Activated CD8-positive, alpha-beta T cell treated with anti-CD3 and anti-CD28 coated beads, Interleukin-2, amount 10 ng/mL, durations not matched to agents 7 days and 5 days (primary cell): Measurements from ENCODE around the gene NGFR. TPM values are rescaled to one million over a fixed set of nuclear protein-coding genes. Genes with fewer than 3 reads are reported as not detected.
"Not testable (repeated sequence)": the region's sequence is repeated elsewhere in the genome, so short reads cannot be mapped to it uniquely, and the experiment has no call there.

Experiments used
- ATAC-seq: fragments of 150-1000 bp; cut with Tn5 transposase; one replicate; pipeline ENCODE4 v1.10.0; 2021; ENCODE audit warnings: moderate library complexity
- CTCF ChIA-PET: fragments of 350-600 bp; sonication (Branson Sonifier 250); formaldehyde crosslinking; loops from one replicate; lab custom pipeline; 2021; ENCODE audit warnings: antibody characterized with exemption; lab: Charles Lee
- POLR2A ChIA-PET: fragments of 350-600 bp; sonication (Branson Sonifier 250); formaldehyde crosslinking; loops from one replicate; lab custom pipeline; 2021; ENCODE audit warnings: antibody characterized with exemption; lab: Charles Lee
- DNase-seq: peaks from one replicate; pipeline ENCODE4 v3.0.0-alpha.2; 2020
- H3K27ac Mint-ChIP-seq: one replicate; pipeline ENCODE4 v1.8.0; 2021; ENCODE audit warnings: mild to moderate bottlenecking, mixed read lengths
- H3K27me3 Mint-ChIP-seq: one replicate; pipeline ENCODE4 v1.8.0; 2021; ENCODE audit warnings: low read depth, mixed read lengths
- H3K36me3 Mint-ChIP-seq: one replicate; pipeline ENCODE4 v1.8.0; 2021; ENCODE audit warnings: low read depth, mixed read lengths
- H3K4me1 Mint-ChIP-seq: one replicate; pipeline ENCODE4 v1.8.0; 2021; ENCODE audit warnings: low read depth, mixed read lengths
- H3K4me3 Mint-ChIP-seq: one replicate; pipeline ENCODE4 v1.8.0; 2021; ENCODE audit warnings: mild to moderate bottlenecking, mixed read lengths
- H3K9me3 Mint-ChIP-seq: one replicate; pipeline ENCODE4 v1.8.0; 2022; ENCODE audit warnings: mixed read lengths; ENCODE audit not compliant: insufficient read depth
- total RNA-seq, 2 experiments: library from RNA; stranded (reverse); gene quantifications; one replicate each; pipeline ENCODE4 v1.2.3, GENCODE V29; 2021

NGFR gene
- total RNA-seq, 2 experiments from 2014 or later, result 0.11 TPM; not detected in 1

DNA sequence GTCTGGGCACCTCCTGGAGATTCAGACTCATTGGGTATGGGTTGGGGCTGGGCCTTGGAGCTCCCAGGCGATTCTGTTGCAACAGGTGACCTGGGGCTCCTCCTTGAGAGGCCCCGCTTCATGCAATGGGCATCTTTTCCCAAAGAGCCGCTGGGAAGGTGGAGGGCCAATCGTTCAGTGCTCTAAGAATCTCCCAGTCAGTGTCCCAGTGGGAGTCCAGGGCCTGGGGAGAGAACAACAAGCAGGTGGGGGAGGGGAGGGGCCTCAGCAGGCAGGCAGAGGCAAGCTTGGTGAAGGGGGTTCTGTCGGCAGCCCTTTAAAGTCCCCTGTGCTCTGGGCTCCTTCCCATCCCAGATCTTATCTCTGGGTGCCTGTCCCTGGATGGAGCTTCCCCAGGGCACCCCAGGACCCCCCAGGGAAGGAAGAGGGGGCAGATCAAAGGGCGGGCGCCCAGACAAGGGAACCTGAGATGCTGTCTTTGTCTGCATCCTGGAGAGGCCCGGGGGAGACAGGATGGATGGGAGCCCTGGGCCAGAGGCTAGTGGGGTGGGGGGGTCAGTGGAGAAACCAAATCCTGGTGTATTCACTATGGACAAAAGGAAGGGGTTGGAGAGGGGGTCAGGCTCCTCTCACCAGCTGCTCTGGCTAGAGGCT, 50.0 kb downstream of the NGFR start:
- Mint-ChIP-seq H3K9me3 (peaks cover 4% of the 10 kb centered on the region), H3K4me3 (no peak overlapping the region), H3K4me1 (peaks cover 1% of the 10 kb centered on the region), H3K36me3 (no peaks in the 10 kb centered on the region), H3K27me3 (peaks cover 8% of the 10 kb centered on the region), H3K27ac (no peak overlapping the region)
- CTCF ChIA-PET, result interaction anchor here (2.3 kb wide), 1 partner anchor 11 kb away, joined by 6 read pairs; no protein-coding TSS in a partner anchor
- POLR2A ChIA-PET, result no interaction called here
- no peak for DNase-seq
- no peak for ATAC-seq

DNA sequence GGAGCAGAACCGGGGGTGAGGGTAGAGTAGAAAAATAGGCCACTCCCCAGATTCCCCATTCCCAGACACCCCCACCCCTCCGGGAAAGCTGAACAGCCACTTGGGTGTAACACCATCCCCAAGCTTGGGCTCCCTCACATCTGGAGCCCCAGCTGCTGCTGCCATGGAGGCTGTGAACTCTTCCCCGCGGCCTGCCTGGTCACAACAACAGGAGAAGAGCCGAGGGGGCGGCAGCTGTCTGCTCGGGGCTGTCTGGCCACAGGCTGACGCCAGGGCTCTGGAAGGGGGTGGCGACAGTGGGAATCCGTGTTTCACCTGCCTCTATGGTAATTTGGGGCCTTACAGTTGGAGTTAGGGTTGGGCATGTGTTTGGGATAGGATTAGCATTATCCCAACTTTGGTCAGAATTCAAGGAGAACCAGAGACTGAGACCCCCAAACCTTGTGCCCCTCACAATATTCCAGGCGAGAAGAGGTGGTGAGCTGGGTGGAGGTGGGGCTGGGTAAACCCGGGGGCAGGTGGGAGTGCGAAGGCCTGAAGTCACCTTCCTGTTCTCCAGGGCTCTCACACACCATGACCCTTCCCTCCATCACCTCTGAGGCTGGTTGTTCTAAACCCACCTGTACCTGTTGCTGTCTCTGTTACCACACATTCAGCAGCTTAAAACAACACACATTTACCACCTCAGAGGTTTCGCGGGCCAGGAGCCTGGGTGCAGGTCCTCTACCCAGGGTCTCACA, 50.9 kb downstream of the NGFR start:
- Mint-ChIP-seq H3K36me3 (no peaks in the 10 kb centered on the region), H3K4me1 (peaks cover 1% of the 10 kb centered on the region), H3K27me3 (peaks cover 6% of the 10 kb centered on the region), H3K4me3 (no peak overlapping the region), H3K9me3 (peaks cover 4% of the 10 kb centered on the region), H3K27ac (no peak overlapping the region)
- ChIA-PET CTCF (interaction anchor here (2.3 kb wide), 1 partner anchor 10 kb away, joined by 6 read pairs; no protein-coding TSS in a partner anchor), POLR2A (no interaction called here)
- ATAC-seq (no peak), DNase-seq (no peak)

DNA sequence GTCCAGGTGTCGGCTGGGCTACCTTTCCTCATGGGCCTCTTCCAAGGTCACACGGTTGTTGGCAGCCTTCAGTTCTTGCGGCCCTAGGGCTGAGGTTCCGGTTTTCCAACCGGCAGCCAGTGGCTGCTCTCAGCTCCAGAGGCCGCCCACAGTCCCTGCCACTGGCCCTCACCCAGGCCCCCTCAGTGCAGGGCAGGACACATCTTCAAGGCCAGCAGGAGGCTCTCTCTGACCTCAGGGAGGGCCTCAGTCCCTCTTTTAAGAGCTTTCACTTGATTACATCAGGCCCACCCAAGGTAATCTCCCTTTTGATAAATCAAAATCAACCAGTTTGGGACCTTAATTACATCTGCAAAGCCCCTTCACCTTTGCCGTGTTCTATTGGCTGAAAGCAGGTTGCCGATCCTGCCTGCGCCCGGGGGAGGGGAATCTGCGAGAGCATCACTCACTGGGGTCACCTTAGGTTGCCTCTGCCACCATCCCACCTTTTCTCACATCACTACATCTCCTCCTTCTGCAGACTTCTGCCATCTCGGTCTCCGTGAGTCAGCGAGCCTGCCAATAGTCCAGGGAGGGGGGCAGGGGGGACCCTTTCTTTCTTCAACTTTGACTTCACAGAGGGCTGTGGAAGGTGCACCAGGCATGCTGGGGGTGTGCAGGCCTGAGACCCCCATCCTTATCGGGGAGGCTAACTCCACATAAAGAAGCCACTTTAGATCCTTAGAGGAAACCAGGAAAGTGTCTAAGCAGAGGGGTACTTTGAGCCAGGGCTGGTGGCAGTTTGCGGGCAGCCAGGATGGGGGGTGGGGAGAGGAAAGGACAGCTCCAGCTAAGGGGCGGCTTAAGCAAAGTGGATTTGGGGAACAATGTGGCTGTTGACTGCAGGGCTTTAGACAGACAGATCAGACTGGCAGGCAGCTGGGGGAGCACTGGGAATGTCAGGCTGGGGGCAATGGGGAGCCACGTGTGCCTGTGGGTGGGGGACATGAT, 51.7 kb downstream of the NGFR start:
- CTCF ChIA-PET, result interaction anchor here (0.6 to 2.3 kb wide), 2 partner anchors 9 to 11 kb away, joined by 3 to 6 read pairs; no protein-coding TSS in a partner anchor
- Mint-ChIP-seq H3K27ac (no peak overlapping the region), H3K36me3 (no peaks in the 10 kb centered on the region)

DNA sequence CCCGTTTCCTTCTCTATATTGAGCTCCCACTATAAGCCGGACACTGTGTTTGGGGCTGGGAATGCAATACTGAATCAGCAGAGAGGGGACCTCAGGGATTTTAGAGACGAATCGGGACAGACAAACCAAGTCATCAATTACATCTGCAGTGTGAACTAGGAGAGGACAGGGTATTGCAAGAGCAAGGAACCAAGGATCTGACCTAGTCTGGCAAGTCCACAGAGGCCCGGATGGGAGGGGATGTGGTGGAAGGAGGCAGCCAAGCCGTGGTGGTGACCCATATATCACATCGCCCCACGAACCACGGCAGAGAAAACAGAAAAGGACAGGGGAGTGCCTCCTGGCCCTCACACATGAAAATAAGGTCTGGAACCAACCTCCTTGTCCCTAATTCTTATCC, 52.5 kb downstream of the NGFR start:
- DNase-seq (no peak), ATAC-seq (no peak)
- peaks cover 2% of the 10 kb centered on the region for H3K27me3 Mint-ChIP-seq
- H3K36me3 Mint-ChIP-seq, result no peaks in the 10 kb centered on the region
- POLR2A ChIA-PET, result no interaction called here
- H3K9me3 Mint-ChIP-seq, result peaks cover 4% of the 10 kb centered on the region
- CTCF ChIA-PET, result interaction anchor here (0.6 kb wide), 1 partner anchor 10 kb away, joined by 3 read pairs; no protein-coding TSS in a partner anchor
- H3K27ac Mint-ChIP-seq, result no peak overlapping the region
- no peak overlapping the region for H3K4me3 Mint-ChIP-seq
- H3K4me1 Mint-ChIP-seq, result peaks cover 1% of the 10 kb centered on the region

More for the DNA sequence above, 51.7 kb downstream of the NGFR start:
- ATAC-seq (no peak), DNase-seq (no peak)
- H3K4me3 Mint-ChIP-seq, result no peak overlapping the region
- H3K9me3 Mint-ChIP-seq, result peaks cover 4% of the 10 kb centered on the region
- POLR2A ChIA-PET, result no interaction called here
- peaks cover 1% of the 10 kb centered on the region for H3K4me1 Mint-ChIP-seq
- peaks cover 5% of the 10 kb centered on the region for H3K27me3 Mint-ChIP-seq

DNA sequence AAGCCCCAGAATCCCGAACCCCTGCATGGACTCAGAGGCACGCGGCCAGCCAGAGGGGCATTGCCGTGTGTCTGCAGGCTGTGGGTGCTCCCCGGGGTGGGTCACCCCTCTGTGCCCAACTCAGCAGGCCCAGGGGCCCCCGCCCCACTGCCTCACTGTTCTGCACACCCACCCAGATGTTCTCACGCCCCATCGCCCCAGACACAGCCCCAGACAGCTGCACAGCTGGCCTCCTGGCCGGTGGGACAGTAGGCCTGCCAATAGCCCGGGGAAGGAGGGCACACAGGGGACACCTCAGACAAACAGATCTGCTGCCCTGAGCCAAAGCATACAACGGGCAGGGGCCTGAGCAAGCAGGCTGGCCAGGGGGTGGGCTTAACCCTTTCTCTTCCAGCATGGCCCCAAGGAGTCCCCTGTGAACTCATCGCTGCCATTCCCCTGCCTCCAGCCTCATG, 53.0 kb downstream of the NGFR start:
- Mint-ChIP-seq H3K9me3 (peaks cover 4% of the 10 kb centered on the region), H3K27ac (no peak overlapping the region), H3K4me1 (peaks cover 1% of the 10 kb centered on the region), H3K4me3 (no peak overlapping the region), H3K27me3 (peaks cover 5% of the 10 kb centered on the region), H3K36me3 (no peaks in the 10 kb centered on the region)
- ChIA-PET CTCF (interaction anchor here (0.6 kb wide), 1 partner anchor 9 kb away, joined by 3 read pairs; no protein-coding TSS in a partner anchor), POLR2A (no interaction called here)
- DNase-seq, result no peak
- ATAC-seq, result no peak

DNA sequence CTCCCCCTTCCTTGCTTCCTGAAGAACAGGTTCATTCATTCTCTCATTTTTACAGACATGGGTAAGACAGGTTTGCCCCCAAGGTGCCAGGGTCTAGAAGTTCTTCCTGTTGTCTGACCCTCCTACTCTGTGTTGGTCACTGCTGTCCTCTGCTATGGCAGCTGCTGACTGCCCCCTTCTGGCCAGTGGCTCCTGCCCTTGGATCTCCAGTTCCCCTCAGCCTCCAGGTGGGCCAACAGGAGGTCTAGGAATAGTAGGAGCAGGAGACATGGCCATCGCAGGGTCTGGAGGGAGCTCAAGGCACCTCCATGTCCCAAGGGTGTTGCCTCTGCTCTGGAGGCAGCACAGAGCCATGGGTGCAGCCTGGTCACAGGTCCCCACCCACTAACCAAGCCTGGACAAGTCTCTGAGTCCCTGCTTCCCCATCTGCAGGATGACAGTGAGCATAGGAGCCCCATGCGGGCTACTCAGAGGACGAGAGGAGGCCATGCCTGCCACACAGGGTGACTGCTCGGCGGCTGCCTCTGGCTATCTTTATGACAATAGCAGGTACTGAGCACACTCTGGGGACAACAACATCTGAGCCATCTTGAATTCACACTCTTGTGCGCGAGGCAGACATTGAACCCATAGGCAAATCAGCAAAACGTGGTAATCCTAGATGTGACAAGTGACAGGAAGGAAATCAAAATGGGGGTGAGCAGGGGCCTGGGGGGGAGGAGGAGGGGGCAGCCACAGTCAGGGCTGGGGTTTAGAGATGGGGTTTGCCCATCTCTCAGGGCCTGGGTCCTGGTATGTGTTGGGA, 53.6 kb downstream of the NGFR start:
- Mint-ChIP-seq H3K4me3 (no peak overlapping the region), H3K9me3 (peaks cover 2% of the 10 kb centered on the region), H3K27me3 (peaks cover 7% of the 10 kb centered on the region), H3K4me1 (peaks cover 1% of the 10 kb centered on the region), H3K27ac (no peak overlapping the region), H3K36me3 (no peaks in the 10 kb centered on the region)
- DNase-seq (no peak), ATAC-seq (no peak)
- ChIA-PET POLR2A (no interaction called here), CTCF (no interaction called here)

DNA sequence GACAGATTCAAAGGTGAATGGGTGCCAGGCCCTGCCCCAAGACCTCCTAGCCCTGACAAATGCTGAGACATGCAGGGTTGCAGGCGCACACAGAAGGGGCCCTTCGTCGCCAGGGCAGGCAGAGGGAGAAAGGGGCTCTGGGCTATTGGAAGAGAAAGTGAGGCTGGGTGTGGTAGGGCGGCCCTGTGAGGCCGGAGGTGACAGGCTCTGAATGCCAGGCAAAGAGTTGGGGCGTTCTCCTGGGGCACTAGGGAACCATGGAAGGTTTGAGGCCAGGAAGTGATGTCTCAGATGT, 54.2 kb downstream of the NGFR start:
- DNase-seq (no peak), ATAC-seq (no peak)
- H3K9me3 Mint-ChIP-seq, result no peaks in the 10 kb centered on the region
- ChIA-PET POLR2A (no interaction called here), CTCF (no interaction called here)
- H3K27me3 Mint-ChIP-seq, result peaks cover 5% of the 10 kb centered on the region
- no peak overlapping the region for H3K4me3 Mint-ChIP-seq
- no peaks in the 10 kb centered on the region for H3K36me3 Mint-ChIP-seq
- H3K27ac Mint-ChIP-seq, result no peak overlapping the region
- H3K4me1 Mint-ChIP-seq, result peaks cover 1% of the 10 kb centered on the region

DNA sequence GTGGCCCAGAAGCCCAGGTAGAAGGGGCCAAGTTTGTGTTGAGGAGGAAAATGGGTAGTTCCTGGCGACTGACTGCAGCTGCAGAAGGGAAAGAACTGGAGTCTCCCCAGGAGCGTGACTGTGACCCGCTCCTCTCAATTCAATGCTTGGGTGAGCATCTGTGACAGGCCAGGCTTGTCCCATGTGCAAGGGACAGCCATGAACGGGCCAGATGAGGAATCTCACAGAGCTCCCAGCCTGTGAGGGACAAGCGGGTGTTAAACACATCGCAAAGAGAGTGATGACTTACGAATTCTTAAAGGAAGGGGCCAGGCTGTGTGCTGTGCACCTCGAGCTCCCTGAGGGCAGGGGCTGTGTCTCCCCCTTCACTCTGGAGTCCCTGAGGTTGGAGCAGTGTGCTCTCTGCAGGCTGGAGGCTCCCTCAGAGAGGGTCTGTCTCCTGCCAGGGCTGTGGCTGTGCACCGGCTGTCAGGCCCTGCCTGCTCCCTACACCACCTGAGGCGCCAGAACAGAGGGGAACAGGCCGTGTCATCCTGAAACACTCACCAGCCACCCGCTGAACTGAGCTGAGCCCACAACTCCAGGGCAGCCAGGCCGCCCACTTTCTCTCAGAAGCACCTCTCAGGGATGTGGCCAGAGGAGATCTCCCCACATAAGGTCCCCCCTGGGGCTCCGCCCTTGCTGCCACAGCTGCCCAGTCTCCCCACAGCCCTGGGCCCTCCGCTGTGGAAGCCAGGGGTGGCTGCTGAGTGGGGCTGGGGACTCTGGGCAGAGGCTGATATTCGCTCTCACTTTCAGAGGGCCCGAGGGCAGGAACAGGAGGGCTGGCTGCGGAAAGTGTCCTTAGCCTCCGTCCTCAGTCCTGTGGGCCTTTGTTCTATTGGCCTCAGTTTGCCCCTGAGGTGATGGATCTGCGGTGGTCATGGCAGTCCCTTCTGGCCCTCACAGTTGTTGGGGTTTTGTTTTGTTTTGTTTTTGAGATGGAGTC, 54.9 kb downstream of the NGFR start:
- no peak for ATAC-seq
- Mint-ChIP-seq H3K4me1 (peaks cover 1% of the 10 kb centered on the region), H3K36me3 (no peaks in the 10 kb centered on the region), H3K27ac (no peak overlapping the region), H3K4me3 (no peak overlapping the region), H3K27me3 (peaks cover 5% of the 10 kb centered on the region), H3K9me3 (no peaks in the 10 kb centered on the region)
- CTCF ChIA-PET, result interaction anchor here (0.8 kb wide), 1 partner anchor 181 kb away, joined by 3 read pairs; no protein-coding TSS in a partner anchor
- POLR2A ChIA-PET, result no interaction called here
- DNase-seq, result no peak

DNA sequence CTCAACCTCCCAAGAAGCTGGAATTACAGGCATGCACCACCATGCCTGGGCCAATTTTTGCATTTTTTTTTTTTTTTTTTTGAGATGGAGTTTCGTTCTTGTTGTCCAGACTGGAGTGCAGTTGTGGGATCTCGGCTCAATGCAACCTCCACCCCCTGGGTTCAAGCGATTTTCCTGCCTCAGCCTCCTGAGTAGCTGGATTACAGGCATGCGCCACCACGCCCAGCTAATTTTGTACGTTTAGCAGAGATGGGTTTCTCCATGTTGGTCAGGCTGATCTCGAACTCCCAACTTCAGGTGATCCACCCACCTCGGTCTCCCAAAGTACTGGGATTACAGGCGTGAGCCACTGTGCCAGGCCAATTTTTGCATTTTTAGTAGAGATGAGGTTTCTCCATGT, 55.7 kb downstream of the NGFR start:
- POLR2A ChIA-PET, H3K36me3 Mint-ChIP-seq: not testable (repeated sequence)
- CTCF ChIA-PET, result interaction anchor here (0.8 kb wide), 1 partner anchor 182 kb away, joined by 3 read pairs; no protein-coding TSS in a partner anchor

More for the DNA sequence above, 55.7 kb downstream of the NGFR start:
- H3K4me1 Mint-ChIP-seq, H3K9me3 Mint-ChIP-seq, H3K4me3 Mint-ChIP-seq, ATAC-seq, H3K27me3 Mint-ChIP-seq, DNase-seq, H3K27ac Mint-ChIP-seq: not testable (repeated sequence)
